Neural progenitor cell (in vitro differentiated cells): ENCODE data around the gene C11orf21. TPM values are rescaled to one million over a fixed set of nuclear protein-coding genes. Genes with fewer than 3 reads are reported as not detected.

ENCODE experiments used
- DNase-seq: peaks from one replicate; pipeline ENCODE4 v3.0.0-alpha.2; 2016; ENCODE audit warnings: low spot score
- H2AFZ ChIP-seq: fragments of 200-600 bp; sonication (generic); replicated peaks from 2 replicates; pipeline ENCODE4 v1.6.1; 2016; ENCODE audit warnings: antibody characterized with exemption
- H3F3A ChIP-seq: fragments of 200-600 bp; sonication (generic); 2 replicates; pipeline ENCODE4 v1.6.1; 2016; ENCODE audit warnings: antibody characterized with exemption, low read depth
- H3K27ac ChIP-seq: fragments of 200-600 bp; sonication (generic); 2 replicates; pipeline ENCODE4 v1.5.1; 2016; ENCODE audit warnings: mild to moderate bottlenecking
- H3K27me3 ChIP-seq: fragments of 200-600 bp; sonication (generic); 2 replicates; pipeline ENCODE4 v1.6.1; 2016; ENCODE audit warnings: mild to moderate bottlenecking, moderate library complexity
- H3K36me3 ChIP-seq: fragments of 200-600 bp; sonication (generic); 2 replicates; pipeline ENCODE4 v1.5.1; 2016
- H3K4me1 ChIP-seq: fragments of 200-600 bp; sonication (generic); 2 replicates; pipeline ENCODE4 v1.6.1; 2016; ENCODE audit warnings: mixed run types
- H3K4me2 ChIP-seq: fragments of 200-600 bp; sonication (generic); 2 replicates; pipeline ENCODE4 v1.6.1; 2016
- H3K4me3 ChIP-seq: fragments of 200-600 bp; sonication (generic); 2 replicates; pipeline ENCODE4 v1.5.1; 2016
- H3K79me2 ChIP-seq: fragments of 200-600 bp; sonication (generic); 2 replicates; pipeline ENCODE4 v1.6.1; 2016; ENCODE audit warnings: low read depth
- H3K9ac ChIP-seq: fragments of 200-600 bp; sonication (generic); 2 replicates; pipeline ENCODE4 v1.6.1; 2016
- H3K9me3 ChIP-seq: fragments of 200-600 bp; sonication (generic); 2 replicates; pipeline ENCODE4 v1.5.1; 2016; ENCODE audit warnings: low read depth
- H4K20me1 ChIP-seq: fragments of 200-600 bp; sonication (generic); 2 replicates; pipeline ENCODE4 v1.6.1; 2016; ENCODE audit warnings: low read depth
- H3K27ac Mint-ChIP-seq: 3 replicates; pipeline ENCODE4 v1.8.0; 2021; ENCODE audit warnings: mixed read lengths
- H3K27me3 Mint-ChIP-seq: 2 replicates; pipeline ENCODE4 v1.8.0; 2022; ENCODE audit warnings: low read depth, mild to moderate bottlenecking, inconsistent platforms, moderate library complexity, mixed read lengths; ENCODE audit not compliant: insufficient read depth
- H3K36me3 Mint-ChIP-seq: 3 replicates; pipeline ENCODE4 v1.8.0; 2021; ENCODE audit warnings: mixed read lengths
- H3K4me1 Mint-ChIP-seq: 3 replicates; pipeline ENCODE4 v1.8.0; 2021; ENCODE audit warnings: mixed read lengths
- H3K4me3 Mint-ChIP-seq: 3 replicates; pipeline ENCODE4 v1.8.0; 2021; ENCODE audit warnings: mild to moderate bottlenecking, moderate library complexity, mixed read lengths
- H3K9me3 Mint-ChIP-seq: 3 replicates; pipeline ENCODE4 v1.8.0; 2020; ENCODE audit warnings: mixed read lengths
- EZH2 ChIP-seq: fragments of 200-600 bp; sonication (generic); IDR thresholded peaks from 2 replicates; pipeline ENCODE4 v1.6.1; 2017; ENCODE audit warnings: antibody characterized with exemption, mild to moderate bottlenecking, moderate library complexity
- EZH2phosphoT487 ChIP-seq: fragments of 200-600 bp; sonication (generic); IDR thresholded peaks from 2 replicates; pipeline ENCODE4 v1.6.1; 2017; ENCODE audit warnings: antibody characterized with exemption
- total RNA-seq: library from RNA; depleted of rRNA; stranded (reverse); fragments of >200 nt; gene quantifications from 2 replicates; pipeline ENCODE4 v1.2.3, GENCODE V29; 2015; ENCODE audit warnings: low replicate concordance
- TF ChIP-seq, protein P1 (sequence below): fragments of 200-600 bp; sonication (generic); IDR thresholded peaks from 2 replicates; pipeline ENCODE4 v1.5.1; 2017; ENCODE audit warnings: antibody characterized with exemption, mild to moderate bottlenecking

Gene C11orf21
- total RNA-seq, 1 donor from 2014 or later, result not detected

DNA sequence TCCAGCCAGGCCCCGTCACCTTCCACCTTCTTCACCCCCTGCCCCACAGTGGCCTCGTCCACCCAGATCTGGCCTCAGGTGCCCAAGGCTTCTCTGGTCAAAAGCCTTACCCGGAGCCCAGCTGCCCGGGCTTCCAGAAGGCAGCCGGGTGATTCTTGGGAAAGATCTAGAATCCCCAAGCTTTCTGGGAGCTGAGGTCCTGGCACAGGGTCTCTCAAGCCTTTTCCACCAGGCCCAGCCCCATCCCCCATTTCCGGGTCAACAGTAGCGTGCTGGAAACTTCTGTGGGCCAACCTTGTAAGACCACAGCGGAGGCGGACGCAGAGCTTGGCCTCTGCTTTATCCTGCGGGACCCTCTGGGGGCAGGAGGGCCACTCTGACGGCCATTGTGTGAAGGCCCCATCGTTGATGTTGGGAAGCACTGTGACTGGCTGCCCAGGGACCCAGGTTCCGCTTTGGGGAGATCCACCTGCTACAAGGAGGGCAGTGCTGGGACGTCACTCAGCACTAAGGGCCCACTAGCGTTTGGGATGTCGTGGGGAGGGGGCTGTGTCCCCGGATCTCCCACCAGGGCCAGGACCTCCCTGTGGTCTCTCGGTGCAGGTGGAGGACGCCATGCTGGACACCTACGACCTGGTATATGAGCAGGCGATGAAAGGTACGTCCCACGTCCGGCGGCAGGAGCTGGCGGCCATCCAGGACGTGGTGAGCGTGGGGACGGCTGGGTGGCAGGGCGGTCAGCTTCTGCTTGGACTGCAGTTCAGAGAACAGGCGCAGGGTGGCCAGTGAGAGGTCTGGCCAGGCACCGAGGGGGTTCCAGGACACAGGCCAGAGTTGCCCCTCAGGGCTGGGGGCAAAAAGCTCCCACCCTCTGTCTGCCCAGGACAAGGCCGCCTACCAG lies 11.6 kb upstream of the C11orf21 start:
- Histone ChIP-seq H3K27me3 (no peaks in the 10 kb centered on the region), H2AFZ (no peak overlapping the region), H3K4me1 (no peaks in the 10 kb centered on the region), H3K9ac (no peak overlapping the region), H3K36me3 (no peaks in the 10 kb centered on the region), H3K4me3 (no peak overlapping the region), H3K4me2 (no peak overlapping the region), H4K20me1 (no peaks in the 10 kb centered on the region), H3K27ac (no peak overlapping the region), H3F3A (no peaks in the 10 kb centered on the region), H3K79me2 (no peaks in the 10 kb centered on the region), H3K9me3 (no peaks in the 10 kb centered on the region)
- no peak for DNase-seq
- Mint-ChIP-seq H3K9me3 (no peaks in the 10 kb centered on the region), H3K27ac (no peak overlapping the region), H3K27me3 (peaks cover 3% of the 10 kb centered on the region), H3K36me3 (no peaks in the 10 kb centered on the region), H3K4me3 (no peak overlapping the region), H3K4me1 (no peaks in the 10 kb centered on the region)
- TF ChIP-seq EZH2 (no peak), EZH2phosphoT487 (no peak)
- TF ChIP-seq, protein P1, sequence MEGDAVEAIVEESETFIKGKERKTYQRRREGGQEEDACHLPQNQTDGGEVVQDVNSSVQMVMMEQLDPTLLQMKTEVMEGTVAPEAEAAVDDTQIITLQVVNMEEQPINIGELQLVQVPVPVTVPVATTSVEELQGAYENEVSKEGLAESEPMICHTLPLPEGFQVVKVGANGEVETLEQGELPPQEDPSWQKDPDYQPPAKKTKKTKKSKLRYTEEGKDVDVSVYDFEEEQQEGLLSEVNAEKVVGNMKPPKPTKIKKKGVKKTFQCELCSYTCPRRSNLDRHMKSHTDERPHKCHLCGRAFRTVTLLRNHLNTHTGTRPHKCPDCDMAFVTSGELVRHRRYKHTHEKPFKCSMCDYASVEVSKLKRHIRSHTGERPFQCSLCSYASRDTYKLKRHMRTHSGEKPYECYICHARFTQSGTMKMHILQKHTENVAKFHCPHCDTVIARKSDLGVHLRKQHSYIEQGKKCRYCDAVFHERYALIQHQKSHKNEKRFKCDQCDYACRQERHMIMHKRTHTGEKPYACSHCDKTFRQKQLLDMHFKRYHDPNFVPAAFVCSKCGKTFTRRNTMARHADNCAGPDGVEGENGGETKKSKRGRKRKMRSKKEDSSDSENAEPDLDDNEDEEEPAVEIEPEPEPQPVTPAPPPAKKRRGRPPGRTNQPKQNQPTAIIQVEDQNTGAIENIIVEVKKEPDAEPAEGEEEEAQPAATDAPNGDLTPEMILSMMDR, result no peak

DNA sequence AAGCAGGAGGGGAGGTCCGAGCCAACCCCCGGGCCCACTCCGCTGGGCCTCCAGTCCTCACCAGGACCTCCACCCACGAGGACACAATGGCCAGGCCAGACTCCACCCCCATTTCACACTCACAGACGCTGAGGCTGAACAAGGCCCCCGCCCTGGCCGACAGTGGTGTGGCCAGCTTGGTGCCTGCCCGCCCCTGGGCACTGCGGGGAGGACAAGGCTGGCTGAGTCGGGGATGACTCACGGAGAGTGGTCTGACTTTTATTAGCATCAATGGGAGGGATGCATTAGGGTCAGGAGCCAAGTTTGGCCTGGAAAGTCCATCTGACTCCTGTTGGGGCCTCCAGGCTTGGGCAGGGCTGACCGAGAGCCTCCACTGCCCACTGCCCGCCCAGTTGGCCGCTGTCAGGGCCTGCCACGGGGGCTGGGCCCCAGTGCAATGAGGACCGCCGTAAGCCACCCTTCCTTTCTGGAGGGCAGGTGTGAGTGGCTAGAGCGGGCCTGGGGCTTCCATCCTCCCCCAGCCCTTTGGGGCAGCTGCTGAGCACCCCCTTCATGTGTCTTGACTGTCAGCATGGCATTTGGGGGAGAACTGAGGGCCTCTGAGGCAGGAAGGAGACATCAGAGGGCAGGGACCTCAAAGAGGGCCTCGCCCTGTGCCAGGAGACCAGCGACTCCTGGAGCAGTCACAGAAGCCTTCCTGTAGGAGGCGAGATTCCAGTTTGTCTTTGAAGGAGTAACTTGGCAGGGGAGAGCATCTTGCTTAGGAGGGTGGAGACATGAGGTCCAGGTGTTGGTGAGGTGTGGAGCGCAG lies 10.7 kb upstream of the C11orf21 start:
- no peak overlapping the region for H2AFZ ChIP-seq
- H3K36me3 ChIP-seq, result no peaks in the 10 kb centered on the region
- no peak overlapping the region for H3K4me2 ChIP-seq
- no peak overlapping the region for H3K9ac ChIP-seq
- no peak overlapping the region for H3K4me3 Mint-ChIP-seq
- H3K79me2 ChIP-seq, result no peaks in the 10 kb centered on the region
- peaks cover 3% of the 10 kb centered on the region for H3K4me1 Mint-ChIP-seq
- H3K27ac ChIP-seq, result no peak overlapping the region
- no peaks in the 10 kb centered on the region for H4K20me1 ChIP-seq
- no peak for TF ChIP-seq EZH2phosphoT487
- TF ChIP-seq EZH2, result no peak
- TF ChIP-seq, protein P1, result no peak
- no peaks in the 10 kb centered on the region for H3K9me3 Mint-ChIP-seq
- no peaks in the 10 kb centered on the region for H3K27me3 ChIP-seq
- H3K9me3 ChIP-seq, result no peaks in the 10 kb centered on the region
- H3K4me1 ChIP-seq, result no peaks in the 10 kb centered on the region
- DNase-seq, result no peak
- no peaks in the 10 kb centered on the region for H3F3A ChIP-seq
- H3K36me3 Mint-ChIP-seq, result no peaks in the 10 kb centered on the region
- no peak overlapping the region for H3K27ac Mint-ChIP-seq
- H3K4me3 ChIP-seq, result no peak overlapping the region
- H3K27me3 Mint-ChIP-seq, result peaks cover 3% of the 10 kb centered on the region

DNA sequence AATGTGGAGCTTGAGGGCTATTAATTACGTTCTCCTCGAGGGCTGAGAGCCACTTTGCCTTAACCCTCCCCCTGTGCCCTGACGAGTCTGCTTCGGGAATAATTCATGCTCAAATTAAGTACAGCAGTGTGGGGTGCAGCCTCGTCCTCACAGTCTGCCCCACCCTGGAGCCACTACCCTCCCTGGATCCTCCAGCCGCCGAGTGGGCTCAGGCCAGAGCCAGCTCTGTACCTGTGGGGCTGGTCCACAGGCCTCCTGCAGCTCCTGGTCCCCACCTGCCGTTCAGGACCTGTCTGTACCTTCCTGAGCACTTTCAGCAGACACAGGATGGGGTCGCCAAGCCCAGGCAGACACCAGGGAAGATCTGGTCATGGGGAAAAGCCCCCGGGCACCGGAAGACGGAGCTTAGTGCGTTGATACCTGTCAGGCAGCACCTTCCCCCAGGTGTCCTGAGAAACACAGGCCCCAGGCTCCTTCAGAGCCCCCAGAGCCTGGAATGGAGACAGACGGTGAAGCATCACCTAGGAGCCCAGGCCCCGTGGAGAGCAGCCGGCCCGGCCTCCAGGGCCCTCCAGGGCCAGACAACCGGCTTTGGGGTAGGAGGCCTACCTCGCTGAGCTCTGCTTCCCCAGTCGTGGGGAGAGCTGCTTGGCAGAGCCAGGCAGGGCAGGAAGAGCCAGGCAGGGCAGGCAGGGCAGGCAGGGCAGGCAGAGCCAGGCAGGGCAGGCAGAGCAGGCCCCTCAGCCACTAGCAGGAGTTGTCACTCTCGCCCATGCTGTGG lies 9.8 kb upstream of the C11orf21 start:
- H3K79me2 ChIP-seq, result no peaks in the 10 kb centered on the region
- Mint-ChIP-seq H3K27ac (no peak overlapping the region), H3K27me3 (peaks cover 3% of the 10 kb centered on the region), H3K4me3 (no peak overlapping the region), H3K4me1 (peaks cover 4% of the 10 kb centered on the region), H3K9me3 (no peaks in the 10 kb centered on the region), H3K36me3 (no peaks in the 10 kb centered on the region)
- H3K36me3 ChIP-seq, result no peaks in the 10 kb centered on the region
- no peaks in the 10 kb centered on the region for H3K9me3 ChIP-seq
- no peak for DNase-seq
- peak overlapping the region; percentile 20 for H3K9ac ChIP-seq
- H3K27ac ChIP-seq, result no peak overlapping the region
- H2AFZ ChIP-seq, result no peak overlapping the region
- H3F3A ChIP-seq, result no peaks in the 10 kb centered on the region
- TF ChIP-seq EZH2phosphoT487 (no peak), EZH2 (no peak)
- TF ChIP-seq, protein P1, result no peak
- H3K4me3 ChIP-seq, result no peak overlapping the region
- no peak overlapping the region for H3K4me2 ChIP-seq
- no peaks in the 10 kb centered on the region for H3K4me1 ChIP-seq
- no peaks in the 10 kb centered on the region for H4K20me1 ChIP-seq
- H3K27me3 ChIP-seq, result no peaks in the 10 kb centered on the region
